Inflammatory macrophage treated with lipopolysaccharide for 1 hour (primary cell): Measurements from ENCODE around the gene FADS1.

ENCODE experiments used
- DNase-seq, 2 donors: peaks; one replicate each; pipeline ENCODE4 v3.0.0-alpha.2; 2020 to 2022

The FADS1 gene

DNA sequence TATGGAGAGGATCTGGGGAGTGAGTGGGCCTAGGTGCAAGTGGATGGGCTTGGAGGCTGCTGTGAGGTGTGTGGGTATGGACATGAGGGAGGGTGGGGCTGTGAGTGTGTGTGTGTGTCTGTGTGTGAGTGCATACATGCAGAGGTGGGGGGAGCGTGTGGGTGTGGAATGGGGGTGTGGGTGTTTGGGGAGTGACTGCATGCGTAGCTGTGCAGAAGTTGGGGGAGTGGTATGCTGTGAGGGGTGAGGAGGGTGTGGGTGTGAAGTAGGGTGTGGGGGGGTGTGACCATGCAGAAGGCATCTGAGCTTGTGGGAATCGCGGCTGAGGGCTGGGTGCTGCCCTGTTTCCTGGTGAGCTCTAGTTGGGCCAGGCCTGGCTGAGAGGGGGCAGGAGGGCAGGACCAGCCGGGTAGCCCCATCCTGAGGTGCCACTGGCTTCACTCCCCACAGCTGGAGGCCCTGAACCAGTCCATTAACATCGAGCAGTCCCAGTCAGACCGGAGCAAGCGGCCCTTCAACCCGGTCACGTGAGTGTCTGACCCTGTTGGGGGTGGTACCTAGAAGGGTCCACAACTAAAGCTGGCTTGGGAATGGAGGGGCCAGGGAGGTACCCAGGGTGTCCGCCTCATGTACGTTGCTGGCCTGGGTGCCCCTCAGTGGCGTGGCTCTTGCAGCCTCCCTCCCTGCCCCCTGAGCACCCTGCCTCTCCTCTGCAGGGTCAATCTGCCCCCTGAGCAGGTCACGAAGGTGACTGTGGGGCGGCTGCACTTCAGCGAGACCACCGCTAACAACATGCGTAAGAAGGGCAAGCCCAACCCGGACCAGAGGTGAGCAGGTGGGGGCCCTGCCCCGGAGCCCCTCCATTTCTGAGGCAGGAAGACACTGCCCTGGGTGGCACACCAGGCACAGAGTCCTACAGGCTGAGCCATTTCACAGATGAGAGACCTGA, 40.9 kb downstream of the FADS1 start:
- no peak for DNase-seq

DNA sequence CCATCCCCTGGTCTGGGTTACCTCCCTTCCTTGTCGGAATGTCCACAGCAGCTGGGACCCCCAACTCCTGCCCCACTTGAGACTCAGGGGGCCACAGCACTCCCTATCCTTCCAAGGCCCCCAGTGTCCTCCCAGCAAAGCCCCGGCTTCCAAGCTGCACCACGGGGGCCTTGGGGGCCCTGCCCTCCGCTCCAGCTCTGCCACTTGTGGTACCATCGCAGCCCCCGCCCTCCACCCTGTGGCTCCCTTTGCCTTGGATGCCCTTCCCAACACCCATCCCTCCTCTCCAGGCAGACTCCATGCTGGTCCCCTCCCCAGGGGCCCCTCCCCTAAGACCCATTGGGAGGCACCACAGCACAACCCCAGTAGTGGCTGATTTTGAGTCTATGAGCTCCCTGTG, 41.7 kb downstream of the FADS1 start:
- DNase-seq, result no peak

DNA sequence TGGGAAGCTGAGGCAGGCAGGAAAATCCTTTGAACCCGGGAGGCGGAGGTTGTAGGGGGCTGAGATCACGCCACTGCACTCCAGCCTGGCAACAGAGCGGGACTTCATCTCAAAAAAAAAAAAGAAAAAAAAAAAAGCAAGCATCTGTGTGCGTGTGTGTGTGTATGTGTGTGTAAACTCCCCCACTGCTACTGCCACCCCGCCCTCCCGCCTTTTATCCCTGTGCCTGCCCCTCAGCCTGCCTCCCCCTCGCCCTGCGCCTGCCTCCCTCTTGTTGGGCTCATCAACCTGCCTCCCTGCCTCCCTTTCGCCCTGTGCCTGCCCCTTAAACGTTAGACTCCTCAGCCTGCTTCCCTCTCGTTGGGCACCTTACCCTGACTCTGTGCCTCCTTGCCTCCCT, 42.4 kb downstream of the FADS1 start:
- no peak for DNase-seq

DNA sequence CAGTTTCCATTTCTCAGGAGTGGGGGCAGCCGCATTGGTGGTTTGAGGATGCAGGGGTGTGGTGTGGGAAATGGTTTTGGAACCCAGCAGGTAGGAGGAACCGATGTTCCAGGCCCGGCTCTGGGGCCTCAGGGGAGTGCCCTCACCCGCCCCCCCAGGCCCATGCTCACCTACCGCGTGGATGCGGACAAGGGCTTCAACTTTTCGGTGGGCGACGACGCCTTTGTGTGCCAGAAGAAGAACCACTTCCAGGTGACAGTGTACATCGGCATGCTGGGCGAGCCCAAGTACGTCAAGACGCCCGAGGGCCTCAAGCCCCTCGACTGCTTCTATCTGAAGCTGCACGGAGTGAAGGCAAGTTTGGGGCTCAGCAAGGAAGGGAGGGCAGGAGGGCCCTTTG, 43.0 kb downstream of the FADS1 start:
- DNase-seq, result no peak

DNA sequence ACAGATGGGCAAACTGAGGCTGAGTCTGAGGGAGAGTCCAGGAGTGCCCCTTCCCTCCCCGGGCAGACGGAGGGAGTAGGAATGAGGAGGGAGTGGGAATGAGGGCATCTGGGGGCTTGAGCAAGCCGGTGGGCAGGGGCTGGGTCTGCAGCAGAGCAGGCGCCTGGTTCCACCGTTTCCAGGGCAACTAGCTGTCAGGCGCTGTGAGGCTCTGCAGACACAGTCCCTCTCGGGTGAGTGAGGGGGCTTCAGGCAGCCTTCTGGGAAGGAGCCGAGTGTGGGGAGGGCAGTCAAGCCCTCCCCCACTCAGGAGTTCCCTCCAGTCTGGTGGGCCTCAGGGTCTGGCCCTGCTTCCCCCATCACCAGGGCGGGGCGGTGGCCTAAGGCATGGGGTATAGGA, 43.4 kb downstream of the FADS1 start:
- no peak for DNase-seq

DNA sequence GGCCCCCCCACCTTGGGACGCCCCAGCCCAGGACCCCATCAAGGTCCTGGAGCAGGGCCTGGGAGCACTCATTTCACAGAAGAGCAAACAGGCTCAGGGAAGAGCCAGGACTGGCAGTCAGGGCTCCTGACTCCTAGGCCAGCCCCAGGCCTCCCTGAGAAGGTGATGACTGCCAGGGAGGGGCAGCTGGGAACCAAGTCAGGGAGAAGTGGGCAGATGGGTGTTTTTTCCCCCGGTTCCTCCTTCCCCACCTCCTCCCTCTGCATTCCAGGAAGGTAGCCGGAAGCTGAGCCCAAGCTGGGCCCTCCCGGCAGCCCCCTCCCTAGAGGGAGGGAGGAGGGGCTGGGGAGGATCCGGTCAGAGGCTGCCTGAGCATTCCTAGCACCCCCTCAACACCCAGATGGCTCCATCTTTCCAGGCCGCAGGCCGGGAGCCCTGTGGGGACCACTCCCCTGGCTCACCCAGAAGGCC, 44.8 kb downstream of the FADS1 start:
- no peak for DNase-seq

DNA sequence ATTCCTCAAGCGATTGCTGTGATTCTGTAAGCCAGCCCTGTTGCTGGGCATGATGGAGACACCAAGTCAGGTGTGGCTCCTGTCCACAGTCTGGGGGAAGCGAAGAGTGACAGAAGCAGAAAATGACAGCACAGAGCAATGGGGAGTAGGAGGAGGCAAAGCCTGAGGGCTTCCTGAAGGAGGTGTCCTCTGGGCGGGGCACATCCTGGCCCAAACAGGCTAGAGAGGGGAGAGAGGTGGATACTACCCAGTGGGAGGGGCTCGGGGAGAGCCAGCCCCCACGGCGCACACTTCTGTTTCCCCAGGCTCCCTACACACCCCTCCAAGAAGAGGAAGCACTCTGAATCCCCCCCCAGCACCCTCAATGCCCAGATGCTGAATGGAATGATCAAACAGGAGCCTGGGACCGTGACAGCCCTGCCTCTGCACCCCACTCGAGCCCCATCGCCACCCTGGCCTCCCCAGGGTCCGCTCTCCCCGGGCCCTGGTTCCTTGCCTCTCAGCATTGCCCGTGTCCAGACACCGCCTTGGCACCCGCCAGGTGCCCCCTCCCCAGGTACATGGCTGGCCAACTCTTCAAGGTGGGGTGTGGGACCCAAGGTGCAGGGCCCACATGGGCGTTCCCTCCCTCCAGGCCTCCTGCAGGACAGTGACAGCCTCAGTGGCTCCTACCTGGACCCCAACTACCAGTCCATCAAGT, 45.5 kb downstream of the FADS1 start:
- no peak for DNase-seq

DNA sequence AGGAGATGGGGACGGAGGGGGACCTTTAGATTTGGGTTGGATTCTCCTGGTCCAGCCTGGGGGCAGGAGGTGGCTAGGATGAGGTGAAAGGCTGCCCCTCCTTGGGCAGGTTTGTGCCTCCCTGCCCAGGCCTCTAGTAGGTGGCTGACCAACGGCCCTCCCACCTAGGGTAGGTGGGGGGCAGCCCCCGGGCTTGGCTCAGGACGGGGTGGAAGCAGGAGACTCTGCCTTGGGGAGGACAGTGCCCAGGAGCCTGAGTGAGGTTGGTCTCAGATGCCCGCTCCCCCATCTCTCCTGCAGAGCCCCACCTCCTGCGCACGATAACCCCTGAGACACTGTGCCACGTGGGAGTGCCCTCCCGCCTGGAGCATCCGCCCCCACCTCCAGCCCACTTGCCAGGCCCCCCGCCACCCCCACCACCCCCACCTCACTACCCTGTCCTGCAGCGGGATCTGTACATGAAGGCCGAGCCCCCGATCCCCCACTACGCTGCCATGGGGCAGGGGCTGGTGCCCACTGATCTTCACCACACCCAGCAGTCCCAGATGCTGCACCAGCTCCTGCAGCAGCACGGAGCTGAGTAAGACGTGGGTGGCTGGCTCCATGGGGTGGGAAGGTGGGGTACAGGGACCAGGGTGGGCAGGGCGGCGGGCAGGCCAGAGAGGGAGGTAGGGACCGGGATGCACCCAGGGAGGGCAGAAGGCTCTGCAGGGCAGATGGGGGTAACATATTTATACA, 46.7 kb downstream of the FADS1 start:
- no peak for DNase-seq

DNA sequence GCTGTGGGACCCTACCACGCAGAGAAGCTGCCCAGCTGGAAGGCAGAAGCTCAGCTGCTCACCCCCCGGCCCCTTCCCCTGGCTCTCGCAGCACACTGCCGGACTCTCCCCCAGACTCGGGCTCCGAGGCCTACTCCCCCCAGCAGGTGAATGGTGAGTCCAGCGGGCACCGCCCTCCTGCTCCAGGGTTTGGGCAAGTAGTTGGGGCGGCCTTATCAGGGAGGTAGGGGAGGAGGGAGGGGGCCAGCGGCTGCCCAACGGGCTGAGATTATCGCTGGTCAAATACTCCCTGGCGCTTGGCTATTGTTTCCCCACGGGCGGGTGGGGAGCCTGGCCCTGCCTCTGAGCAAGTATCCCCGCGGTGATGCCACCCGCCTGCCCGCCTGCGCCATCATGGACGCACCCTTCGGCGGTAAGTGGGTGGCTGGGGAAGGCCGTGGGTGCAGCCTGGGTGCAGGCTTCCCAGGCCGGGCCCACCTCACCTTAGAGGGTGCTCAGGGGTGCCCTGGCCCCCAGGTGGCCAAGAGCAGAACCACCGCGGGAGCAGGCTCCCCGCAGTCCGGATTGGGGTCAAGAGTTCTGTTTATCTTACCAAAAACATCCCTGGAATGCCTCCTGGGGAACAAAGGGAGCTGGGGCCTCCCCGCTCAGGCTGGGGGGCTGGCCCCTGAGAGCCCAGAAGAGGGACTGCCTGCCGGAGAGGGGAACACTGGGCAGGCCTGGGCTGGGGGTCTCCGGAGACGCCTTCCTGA, 47.5 kb downstream of the FADS1 start:
- no peak for DNase-seq

DNA sequence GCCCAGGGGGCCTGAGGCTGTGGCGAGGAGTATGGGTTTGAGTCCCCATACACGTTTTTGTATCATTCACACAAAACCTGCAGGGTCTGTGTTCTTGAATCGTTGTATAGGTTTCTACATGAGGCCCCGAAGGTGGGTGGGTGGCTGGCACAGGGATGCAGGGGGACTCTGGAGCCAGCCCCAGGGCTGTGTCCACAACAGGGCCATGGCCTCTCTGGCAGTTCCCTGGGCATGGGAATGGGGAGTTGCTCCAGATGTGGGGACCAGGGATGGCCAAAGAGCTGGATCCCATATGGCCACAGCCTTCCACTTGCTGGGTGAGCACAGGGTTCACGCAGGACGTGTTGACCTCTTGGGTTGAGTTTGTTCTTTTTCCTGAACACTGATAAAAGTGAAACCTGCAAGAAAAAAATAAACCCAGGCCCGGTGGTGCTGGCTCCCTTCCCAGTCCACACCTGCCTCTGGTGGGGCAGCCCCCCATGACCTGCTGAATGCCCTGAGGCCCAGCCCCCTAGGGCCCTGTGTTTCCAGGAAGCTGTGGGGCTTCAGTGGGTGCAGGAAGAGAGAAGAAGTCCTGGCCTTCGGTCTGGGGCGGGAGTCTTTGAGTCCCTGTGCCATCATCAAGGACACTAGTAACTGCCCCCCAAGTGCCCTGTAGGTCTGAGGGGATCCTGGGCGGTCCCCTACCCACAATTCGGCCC, 48.3 kb downstream of the FADS1 start:
- DNase-seq, result no peak

DNA sequence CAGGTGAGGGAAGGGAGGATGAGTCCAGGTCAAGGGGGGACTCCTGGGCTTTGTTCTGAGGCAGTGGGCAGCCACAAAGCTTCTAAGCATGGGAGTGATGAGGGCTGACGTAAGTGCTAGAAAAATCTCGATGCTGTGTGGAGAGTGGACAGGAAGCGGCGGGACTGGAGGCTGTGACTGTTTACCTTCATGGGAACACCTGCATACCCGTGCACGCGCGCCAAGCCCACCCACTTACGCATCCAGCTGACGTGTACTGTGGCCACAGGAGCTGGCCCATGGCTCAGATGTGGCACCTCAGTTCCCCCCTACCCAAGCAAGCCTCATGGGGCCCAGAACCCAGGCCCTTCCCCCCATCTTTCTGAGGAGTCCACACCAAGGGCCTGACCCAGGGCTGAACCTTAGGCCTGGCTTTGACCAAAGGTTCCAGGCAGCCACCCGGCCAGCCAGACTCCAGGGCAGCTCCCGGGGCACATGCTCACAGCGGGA, 50.4 kb downstream of the FADS1 start:
- no peak for DNase-seq

DNA sequence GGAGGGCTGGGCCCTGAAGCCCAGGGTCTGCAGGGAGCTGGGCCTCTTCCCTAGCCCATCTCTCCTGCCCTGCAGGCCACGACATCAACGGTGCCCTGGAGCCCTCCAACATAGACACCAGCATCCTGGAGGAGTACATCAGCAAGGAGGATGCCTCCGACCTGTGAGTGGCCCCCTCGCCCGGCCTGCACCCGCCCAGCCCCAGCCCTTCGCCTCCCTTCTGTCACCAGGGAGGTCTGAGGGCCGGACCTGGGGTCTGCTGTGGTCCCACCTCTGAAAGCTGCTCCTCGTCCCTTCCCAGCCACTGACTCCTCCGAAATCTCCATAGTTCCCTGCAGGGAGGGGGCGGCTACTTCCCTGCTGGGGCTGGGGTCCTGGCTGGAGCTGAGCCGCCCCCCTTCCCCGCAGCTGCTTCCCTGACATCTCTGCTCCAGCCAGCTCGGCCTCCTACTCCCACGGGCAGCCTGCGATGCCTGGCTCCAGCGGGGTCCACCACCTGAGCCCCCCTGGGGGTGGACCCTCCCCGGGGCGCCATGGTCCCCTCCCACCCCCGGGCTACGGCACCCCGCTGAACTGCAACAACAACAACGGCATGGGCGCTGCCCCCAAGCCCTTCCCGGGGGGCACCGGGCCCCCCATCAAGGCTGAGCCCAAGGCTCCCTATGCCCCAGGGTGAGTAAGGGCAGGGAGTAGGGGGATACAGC, 51.1 kb downstream of the FADS1 start:
- no peak for DNase-seq

DNA sequence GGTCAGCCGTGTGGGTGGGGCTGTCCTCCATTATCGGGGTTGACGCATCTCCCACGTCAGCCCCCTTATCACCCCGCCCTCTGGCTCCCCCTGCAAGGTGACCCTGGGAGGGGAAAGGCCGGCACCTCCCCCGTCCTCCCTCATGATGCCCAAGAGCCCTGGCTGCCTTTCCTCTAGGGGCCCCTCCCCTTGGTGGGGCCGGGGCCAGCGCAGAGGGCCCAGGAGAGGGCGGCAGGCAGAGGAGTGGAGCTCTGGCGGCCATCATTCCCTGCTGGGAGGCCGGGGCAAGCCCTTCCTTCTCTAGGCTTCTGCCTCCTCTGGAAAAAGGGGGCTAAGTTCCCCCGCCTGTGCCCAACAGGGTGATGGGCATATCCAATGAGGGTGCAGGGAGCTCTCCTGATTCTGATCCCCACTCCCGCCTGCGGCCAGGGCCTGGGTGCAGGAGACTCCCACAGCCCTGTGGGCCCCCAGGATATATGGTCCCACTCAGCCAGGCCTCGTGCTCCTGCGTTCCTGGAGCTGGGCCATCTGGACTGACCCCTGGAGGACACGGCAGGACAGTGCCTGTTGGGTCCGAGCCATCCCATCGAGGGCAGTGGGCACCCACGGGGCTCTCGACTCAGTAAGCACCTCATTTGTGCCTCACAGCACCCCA, 52.1 kb downstream of the FADS1 start:
- no peak for DNase-seq

DNA sequence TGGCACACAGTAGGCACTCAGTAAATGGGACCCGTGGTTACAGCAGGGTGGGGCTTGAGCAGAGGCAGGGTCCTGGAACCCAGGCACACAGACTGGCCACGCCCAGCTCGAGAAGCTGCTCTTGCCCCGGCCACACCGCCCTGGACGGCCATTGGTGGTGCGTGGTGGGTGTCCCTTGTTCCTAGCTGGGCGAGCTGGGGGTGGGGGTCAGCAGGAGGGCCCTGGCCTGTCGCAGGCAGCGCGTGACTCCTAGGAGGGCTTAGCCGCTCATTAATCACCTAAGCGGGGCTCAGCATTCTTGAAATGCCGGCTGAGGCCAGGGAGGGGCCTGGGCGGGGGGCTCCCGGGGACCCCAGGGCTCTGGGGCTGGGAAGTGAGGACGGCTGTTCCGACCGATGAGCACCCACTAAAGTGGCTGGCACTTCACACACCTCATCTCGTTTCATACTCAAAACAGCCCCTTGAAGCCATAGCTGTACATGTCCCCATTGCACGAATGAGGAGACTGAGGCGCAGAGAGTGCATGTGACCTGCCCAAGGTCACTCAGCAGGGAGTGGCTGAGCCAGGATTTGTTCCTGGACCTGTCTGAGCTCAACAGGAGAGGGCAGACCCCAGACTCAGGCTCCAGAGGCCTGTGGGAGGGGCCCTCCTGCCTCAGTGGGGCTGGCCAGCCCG, 52.7 kb downstream of the FADS1 start:
- DNase-seq, result no peak

DNA sequence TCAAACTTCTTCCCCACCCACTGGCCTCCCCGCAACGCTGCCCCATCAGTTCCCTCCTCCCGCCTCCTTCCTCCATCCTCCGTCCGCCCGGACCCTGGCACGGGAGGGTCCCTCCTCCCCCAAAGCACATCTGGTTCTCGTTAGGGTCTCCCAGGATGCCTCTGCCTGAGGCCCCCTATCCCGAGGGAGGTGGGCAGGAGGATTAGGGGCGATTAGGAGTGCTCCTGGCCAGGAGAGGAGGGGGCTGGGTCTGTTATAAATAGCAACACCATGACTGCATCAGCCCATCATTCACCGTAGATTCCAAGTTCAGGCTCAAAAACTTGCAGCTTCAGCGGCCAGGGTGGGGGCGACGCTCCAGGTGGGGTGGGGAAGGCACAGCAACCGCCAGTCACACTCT, 54.0 kb downstream of the FADS1 start:
- no peak for DNase-seq

DNA sequence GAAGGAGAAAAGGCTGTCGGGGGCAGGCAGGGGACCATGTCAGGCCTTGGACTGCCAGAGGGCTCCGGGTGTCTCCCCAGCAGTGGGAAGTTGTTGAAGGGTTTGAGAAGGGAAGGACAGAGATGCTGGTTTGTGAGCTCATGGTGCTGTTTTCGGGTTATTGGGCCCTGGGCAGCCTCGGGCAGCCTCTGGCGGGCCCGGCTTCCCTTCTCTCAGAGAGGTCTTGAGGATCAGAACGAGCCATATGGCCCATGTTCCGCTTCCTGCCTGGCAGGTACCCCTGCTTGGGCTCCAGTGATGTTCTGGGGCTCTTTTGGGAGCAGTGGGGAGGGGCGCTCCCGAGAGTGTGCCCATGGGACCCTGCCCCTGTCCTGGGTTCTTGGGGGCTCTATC, 54.6 kb downstream of the FADS1 start:
- no peak for DNase-seq

DNA sequence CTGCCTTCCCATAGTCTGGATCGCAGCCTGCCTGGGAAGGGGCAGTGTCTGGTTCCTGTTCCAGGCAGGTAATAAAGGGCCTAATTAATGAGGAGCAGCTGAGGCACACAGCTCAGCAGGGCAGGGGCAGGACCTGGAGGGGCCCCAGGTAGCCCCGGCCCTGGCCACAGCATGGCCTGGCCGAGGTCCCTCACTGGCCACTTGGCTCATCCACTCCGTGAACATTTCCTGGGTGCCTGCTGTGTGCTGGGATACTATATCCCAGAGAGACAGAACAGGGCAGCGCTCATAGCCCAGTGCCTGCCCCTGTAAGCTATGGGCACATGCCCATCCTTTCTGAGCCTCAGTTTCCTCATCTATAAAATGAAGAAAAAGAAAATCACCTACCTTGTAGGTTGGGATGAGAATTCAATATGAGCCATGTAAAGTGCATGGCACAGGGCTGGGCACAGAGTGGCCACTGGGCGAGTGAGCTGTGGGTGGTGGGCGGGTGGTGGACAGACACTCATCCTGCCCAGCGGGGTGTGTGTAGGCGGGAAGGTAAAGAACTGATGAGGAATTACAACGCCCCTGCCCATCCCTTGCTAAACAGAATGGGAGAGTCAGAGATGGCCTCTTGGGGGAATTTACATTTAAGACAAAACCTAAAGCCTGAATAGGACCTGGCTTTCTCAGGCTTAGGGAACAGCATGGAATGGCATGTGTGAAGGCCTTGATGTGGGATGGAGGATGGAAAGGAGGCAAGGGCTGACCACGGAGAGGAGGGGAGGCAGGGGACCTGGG, 55.2 kb downstream of the FADS1 start:
- DNase-seq, result peak in 1 of 2 donors; percentile 6

DNA sequence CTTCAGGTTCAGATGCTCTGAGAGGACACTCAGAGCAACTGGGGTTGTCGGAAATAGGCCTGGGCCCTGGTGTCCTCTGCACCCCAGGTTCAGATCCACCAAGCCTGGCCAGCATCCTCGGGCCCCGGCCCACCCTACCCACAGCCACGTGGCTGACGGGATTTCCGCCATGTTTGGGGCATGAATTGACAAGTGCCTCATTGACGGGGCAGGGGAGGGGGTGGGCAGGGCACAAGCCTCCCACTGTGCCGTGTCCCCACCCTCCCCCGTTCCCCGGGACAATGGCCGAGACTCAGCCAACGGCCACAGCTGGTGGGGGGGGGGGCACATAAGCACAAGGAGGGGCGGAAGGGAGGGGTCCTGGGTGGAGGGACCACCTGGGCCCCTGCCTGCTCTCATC, 55.9 kb downstream of the FADS1 start:
- no peak for DNase-seq

DNA sequence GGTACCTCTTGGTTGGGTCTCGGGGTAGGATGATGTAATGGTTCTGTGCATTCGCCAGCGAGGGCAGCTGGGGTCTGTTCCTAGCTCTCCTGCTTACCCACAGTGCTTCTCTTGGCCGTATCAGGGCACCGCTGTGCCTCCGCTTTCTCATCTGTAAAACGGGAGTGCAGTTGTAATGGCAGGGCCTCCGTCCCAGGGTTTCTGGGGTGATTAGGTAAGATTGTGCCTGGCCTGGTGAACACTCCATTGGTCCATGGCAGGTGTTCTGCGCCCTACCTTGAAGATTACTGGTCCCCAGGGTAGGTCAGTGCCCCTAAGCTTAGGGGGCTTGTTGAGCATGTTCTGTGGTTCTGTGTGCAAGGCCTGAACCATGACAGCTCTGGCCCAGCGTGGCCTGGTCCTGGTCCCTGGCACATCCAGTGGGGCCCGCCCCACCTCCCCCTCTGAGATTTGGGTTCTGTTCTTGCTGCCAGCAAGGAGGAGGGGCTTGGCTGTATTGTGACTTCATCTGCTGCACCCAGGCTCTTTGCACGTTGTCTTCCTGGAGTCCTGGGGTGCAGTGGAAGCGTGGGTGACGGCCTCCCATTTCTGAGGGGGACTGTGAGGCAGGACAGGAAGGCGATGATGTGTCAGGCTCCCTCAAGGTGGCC, 59.5 kb downstream of the FADS1 start:
- no peak for DNase-seq
